Urinary bladder (tissue), 4 donors: ENCODE results near the gene ST6GALNAC2. TPM values are rescaled to one million over a fixed set of nuclear protein-coding genes. Genes with fewer than 3 reads are reported as not detected.
A peak's percentile ranks its signal among the peaks of the same experiment; 100 is the strongest.

ENCODE experiments used
- DNase-seq: peaks from one replicate; pipeline ENCODE4 v3.0.0-alpha.2; 2015; ENCODE audit errors: extremely low spot score
- H3K27ac ChIP-seq: one replicate; pipeline ENCODE4 v1.5.1; 2013; ENCODE audit warnings: low read depth, mild to moderate bottlenecking, moderate library complexity
- H3K36me3 ChIP-seq: one replicate; pipeline ENCODE4 v1.6.1; 2013; ENCODE audit warnings: mild to moderate bottlenecking, moderate library complexity; ENCODE audit not compliant: insufficient read depth
- H3K4me1 ChIP-seq: one replicate; pipeline ENCODE4 v1.6.1; 2013; ENCODE audit warnings: mild to moderate bottlenecking, moderate library complexity; ENCODE audit not compliant: insufficient read depth
- H3K4me3 ChIP-seq: one replicate; pipeline ENCODE4 v1.5.1; 2013; ENCODE audit warnings: low read depth, low read length
- WGBS: extraction: QIAGEN DNeasy Blood & Tissue Kit; methylation state at CpG from one replicate; pipeline ENCODE4 v1.1.7; 2013; 5-methylcytosine and 5-hydroxymethylcytosine counted together
- polyA plus RNA-seq: library from polyadenylated mRNA; stranded (reverse); fragments of 200-250 nt; gene quantifications from one replicate; pipeline ENCODE4 v1.2.3, GENCODE V29; 2013
- total RNA-seq: library from RNA; depleted of rRNA; stranded (reverse); fragments of >200 nt; gene quantifications from one replicate; pipeline ENCODE4 v1.2.3, GENCODE V29; 2014
- donor health status: healthy with polysubstance abuse.
- donor health status: healthy.

ST6GALNAC2 gene
- total and polyA plus RNA-seq, 2 donors = 7.6 to 10.3 TPM

DNA sequence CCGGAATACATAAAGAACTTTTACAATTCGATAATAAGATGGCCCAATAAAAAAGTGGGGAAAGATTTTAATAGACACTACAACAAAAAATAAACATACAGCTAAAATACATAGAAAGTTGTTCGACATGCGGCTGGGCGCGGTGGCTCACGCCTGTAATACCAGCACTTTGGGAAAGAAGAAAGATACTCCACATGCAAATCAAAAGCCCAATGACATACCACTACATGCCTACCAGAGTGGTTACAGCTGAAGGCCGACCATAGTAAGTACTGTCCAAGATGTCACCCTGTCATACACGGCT, 36.5 kb downstream of the ST6GALNAC2 start:
- no peak overlapping the region for H3K27ac ChIP-seq
- H3K36me3 ChIP-seq = no peaks in the 10 kb centered on the region
- no peaks in the 10 kb centered on the region for H3K4me1 ChIP-seq
- DNase-seq = no peak
- 77% methylated on average over 9 of the region's 9 CpGs for WGBS
- no peak overlapping the region for H3K4me3 ChIP-seq

DNA sequence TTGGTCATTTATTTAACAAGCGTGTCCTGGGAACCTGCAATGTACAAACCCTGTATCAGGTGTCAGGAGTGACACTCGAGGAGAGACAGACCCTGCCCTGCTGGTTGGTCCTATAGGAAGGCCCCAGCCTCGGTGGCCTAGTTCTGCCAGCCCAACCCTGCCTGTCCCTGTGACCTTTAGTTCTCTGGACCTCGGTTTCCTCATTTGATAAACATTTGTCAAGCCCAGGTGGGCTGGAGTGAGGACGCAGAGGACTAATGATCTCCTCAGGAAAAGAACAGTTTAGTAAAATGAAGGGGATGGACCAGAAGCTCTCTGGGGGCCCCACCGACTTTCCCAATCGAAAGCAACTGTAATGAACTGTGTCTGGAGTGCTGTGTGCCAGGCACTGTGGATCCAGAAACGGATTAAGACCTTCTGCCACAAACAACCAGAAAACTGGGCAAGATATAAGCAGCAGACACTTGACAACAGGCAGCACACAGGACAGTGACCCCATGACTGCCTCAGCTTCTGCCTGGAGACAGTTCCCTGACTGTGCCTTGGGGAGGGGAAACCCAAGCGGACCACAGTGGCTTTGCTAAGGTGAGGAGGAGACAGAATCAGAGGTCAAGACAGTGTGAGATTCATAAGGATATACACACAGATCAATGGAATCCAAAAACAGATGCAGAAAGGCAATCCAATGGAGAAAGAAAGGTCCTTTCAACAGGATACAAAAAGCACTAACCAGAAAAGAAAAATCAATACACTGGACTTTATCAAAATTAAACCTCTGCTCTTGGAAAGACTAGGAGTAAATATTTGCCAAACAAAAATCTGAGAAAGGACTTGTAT, 37.1 kb downstream of the ST6GALNAC2 start:
- Histone ChIP-seq H3K4me1 (no peaks in the 10 kb centered on the region), H3K36me3 (no peaks in the 10 kb centered on the region), H3K27ac (no peak overlapping the region), H3K4me3 (no peak overlapping the region)
- DNase-seq = no peak
- 68% methylated on average over 9 of the region's 9 CpGs for WGBS

DNA sequence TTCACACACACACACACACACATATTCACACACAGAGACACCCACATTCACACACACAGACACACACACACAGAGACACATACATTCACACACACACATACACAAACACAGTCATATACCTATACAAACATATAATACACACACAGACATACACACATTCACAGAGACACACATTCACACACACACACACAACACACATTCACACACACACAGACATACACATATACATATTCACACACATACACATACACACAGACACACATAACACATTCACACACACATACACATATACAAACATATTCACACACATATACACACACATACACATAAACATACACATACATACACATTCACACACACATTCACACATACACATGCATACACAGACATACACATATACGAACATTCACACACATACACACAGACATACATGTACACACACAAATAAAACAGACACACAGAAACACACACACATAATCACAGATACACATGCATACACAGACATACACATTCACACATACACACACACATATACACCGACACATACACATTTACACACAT, 37.9 kb downstream of the ST6GALNAC2 start:
- Histone ChIP-seq H3K4me3 (no peak overlapping the region), H3K27ac (no peak overlapping the region), H3K36me3 (no peaks in the 10 kb centered on the region), H3K4me1 (no peaks in the 10 kb centered on the region)
- no peak for DNase-seq
- 85% methylated on average over 2 of the region's 2 CpGs for WGBS

DNA sequence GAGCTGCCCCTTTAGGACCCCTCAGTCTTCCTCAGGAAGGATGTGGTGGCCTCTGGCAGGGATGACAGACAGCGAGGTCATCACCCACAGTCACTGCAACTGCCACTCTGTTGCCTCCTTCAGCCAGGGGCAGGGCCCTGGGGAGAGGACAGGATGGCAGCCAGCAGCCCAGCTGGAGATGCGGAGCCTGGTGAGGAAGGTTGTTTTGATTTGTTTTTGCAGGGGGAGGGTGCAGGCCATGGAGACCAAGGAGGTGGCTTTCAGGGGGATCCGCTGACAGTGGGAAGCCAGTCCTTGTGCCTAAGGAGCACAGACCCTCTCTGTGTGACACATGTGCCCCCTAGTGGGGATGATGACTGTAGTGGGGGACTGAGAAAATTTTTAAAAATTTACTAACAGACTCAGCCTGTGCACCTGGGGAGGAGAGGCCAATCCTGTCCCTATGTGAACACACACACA, 38.4 kb downstream of the ST6GALNAC2 start:
- DNase-seq = no peak

DNA sequence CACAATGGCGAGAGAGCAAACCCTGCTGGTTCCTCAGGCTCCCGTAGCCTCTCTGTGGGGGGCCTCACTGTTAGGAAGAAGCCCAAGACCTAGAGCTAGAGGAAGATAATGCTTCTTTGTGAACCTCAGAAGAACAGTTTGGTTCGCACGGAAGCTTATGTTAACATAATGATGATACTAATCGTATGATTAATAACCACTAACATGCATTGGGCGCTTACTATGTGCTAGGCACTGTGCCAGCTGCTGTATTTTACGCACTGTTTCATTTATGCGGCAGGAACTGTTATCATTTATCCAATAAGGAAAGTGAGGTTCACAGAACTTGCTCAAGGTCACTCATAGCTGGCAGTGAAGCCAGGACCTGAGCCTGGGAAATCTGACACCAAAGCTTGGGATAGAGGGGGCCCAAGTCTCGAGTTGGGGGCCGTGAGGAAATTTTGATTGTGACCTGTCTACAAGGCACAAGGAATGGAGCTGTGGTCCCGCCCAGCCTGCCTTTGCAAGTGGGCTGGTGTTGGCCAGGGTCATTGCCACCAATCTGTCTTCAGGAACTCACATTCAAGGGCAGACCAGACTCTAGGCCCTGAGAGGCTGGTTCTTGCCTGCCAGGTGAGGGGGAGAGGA, 39.0 kb downstream of the ST6GALNAC2 start:
- DNase-seq = no peak
- Histone ChIP-seq H3K4me3 (no peak overlapping the region), H3K4me1 (no peaks in the 10 kb centered on the region), H3K36me3 (no peaks in the 10 kb centered on the region), H3K27ac (no peak overlapping the region)
- WGBS = 51% methylated on average over 11 of the region's 11 CpGs

More for the DNA sequence above, 38.4 kb downstream of the ST6GALNAC2 start:
- H3K4me3 ChIP-seq = no peak overlapping the region
- H3K36me3 ChIP-seq = no peaks in the 10 kb centered on the region
- no peak overlapping the region for H3K27ac ChIP-seq
- 44% methylated on average over 3 of the region's 3 CpGs for WGBS
- no peaks in the 10 kb centered on the region for H3K4me1 ChIP-seq

DNA sequence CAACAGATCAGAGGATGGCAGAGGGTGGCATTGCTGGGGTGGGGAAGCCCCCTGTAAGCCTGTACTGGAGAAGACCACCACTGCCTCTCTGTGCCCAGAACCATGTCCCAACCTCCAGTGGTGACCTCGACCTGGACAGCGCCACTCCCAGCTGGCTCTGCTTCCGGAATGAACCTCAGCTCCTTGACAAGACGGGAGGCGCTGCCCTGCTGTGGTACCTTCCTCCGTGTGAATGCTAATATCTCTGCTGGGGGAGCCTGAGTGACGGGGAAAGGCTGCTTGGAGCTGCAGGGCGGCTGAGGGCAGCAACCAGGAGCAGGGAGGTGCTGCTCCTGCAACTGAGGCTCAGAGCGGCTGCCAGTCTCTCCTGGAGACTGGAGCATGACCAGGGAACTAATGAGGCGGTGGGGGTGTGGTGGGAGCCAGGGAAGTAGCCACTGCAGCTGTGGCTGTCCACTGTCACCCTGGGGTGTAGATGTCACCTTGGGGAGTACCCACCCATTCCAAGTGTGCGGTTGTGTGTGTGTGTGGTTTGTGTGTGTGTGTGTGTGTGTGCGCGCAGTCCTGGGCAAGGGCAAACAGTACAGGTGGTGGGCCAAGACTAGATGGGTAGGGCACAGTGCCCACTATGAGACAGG, 39.6 kb downstream of the ST6GALNAC2 start:
- no peaks in the 10 kb centered on the region for H3K4me1 ChIP-seq
- no peak overlapping the region for H3K27ac ChIP-seq
- H3K36me3 ChIP-seq = no peaks in the 10 kb centered on the region
- DNase-seq = no peak
- no peak overlapping the region for H3K4me3 ChIP-seq
- 76% methylated on average over 13 of the region's 13 CpGs for WGBS

DNA sequence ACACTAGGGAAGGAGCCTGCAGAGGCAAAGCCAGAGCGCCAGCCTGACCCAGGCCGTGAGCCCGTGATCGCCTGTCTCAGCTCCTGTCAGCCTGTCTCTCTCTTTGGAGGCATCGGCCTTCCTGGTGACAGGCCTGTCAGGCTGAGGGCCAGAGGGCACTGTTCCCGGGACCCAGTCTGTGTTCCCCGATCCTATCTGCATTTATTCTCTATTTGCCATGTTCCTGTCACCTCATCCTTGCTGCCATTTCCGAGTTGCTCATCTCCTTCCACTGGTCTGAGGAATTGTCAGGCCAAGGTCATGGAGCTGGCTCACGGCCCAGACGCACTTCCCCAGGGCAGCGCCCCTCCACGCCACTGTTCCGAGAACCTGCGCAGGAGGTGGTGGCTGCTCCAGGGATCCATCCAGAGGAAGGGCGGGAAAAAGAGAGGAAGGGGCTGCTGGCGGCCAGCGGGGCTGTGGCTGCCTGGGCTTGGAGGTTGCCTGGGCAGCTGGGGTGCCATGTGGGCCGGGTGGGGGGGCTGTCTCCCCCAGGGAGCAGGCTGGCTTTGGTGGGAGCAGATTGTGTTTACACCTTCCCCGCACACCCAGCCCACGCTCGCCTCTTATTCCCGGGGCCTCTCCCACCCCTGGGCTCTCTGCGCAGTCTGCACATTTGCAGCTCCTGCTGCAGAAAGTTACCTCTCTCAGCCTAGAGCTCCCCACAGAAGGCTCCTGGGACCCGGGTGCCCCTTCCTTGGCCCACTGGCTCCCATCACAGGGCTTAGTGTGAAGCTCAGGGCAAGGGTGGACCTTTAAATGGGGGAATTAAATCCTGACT, 40.9 kb downstream of the ST6GALNAC2 start:
- WGBS = 47% methylated on average over 24 of the region's 24 CpGs
- Histone ChIP-seq H3K4me1 (no peaks in the 10 kb centered on the region), H3K4me3 (no peak overlapping the region), H3K27ac (peak overlapping the region; percentile 50), H3K36me3 (no peaks in the 10 kb centered on the region)
- DNase-seq = no peak

DNA sequence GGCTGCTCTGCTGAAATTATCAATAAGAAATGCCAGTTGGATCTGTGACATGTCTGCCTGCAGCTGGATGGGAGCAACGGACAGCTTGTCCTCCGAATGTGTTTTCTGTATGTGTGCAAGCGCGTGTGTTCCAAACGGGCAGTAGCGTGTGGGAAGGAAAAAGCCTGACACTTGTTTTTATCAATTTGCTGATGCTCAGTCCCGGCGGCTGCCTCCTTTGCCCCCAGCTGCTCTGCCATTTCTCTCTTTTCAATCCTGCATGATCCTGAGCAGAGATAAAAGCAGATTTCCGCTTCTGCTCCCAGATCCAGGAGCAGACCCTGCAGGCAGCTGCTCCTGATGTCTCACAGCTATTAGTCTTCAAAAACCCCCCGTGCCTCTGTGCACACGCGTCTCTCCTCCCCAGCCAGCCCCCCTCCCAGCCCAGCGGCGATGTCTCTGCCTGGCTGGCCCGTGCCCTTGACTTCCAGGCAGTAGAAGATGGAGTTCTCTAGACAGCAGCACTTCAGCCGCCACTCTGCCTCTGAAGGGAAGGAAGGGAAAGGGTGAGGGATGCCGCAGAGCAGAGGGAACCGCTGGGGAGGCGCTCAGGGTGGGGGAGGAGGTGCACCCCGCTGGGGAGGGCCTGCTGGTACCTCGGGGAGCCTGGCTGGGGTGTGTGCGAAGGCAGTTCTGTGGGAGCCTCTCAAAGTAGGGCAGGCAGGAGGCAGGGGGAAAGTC, 41.7 kb downstream of the ST6GALNAC2 start:
- no peaks in the 10 kb centered on the region for H3K4me1 ChIP-seq
- 33% methylated on average over 22 of the region's 22 CpGs for WGBS
- no peak overlapping the region for H3K4me3 ChIP-seq
- H3K27ac ChIP-seq = no peak overlapping the region
- no peak for DNase-seq
- H3K36me3 ChIP-seq = no peaks in the 10 kb centered on the region

DNA sequence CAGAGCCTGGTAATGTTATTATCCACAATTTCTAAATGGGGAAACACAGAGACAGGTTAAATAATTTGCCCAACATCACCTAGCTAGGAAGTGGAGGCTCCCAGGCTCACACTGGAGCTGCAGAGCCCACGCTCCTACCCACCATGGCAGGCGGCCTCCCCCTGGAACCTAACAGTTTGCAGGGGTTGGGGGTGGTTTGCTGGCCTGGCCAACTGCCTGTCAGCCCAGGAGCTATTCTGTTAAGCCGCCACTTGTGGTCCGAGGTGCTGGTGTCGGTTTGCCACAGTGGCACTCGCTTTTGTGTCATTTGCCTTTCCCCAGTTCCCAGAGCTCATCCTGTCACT, 42.2 kb downstream of the ST6GALNAC2 start:
- no peaks in the 10 kb centered on the region for H3K4me1 ChIP-seq
- no peak overlapping the region for H3K4me3 ChIP-seq
- H3K36me3 ChIP-seq = no peaks in the 10 kb centered on the region
- no peak for DNase-seq
- H3K27ac ChIP-seq = no peak overlapping the region
- 74% methylated on average over 6 of the region's 6 CpGs for WGBS

DNA sequence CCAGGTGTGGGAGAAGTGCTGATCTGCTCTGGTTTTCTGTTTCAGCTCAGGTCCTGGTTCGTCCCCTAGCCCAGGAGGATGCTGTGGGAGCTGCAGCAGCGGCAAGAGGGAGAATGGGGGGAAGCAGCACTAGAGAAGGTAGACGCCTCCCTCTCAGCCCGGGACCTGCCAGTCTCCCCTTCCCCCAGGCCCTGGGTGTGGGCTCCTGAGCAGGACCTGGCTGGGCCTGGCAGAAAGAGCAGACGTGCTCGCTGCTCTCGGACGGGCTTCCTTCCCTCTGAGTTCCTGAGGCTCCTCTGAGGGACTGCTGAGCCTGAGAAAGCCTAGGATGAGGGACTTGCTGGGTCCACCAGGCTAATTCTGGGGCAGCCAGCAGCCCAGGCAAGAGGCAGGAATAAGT, 42.7 kb downstream of the ST6GALNAC2 start:
- Histone ChIP-seq H3K27ac (no peak overlapping the region), H3K4me3 (no peak overlapping the region), H3K36me3 (no peaks in the 10 kb centered on the region), H3K4me1 (no peaks in the 10 kb centered on the region)
- 76% methylated on average over 8 of the region's 8 CpGs for WGBS
- DNase-seq = no peak

DNA sequence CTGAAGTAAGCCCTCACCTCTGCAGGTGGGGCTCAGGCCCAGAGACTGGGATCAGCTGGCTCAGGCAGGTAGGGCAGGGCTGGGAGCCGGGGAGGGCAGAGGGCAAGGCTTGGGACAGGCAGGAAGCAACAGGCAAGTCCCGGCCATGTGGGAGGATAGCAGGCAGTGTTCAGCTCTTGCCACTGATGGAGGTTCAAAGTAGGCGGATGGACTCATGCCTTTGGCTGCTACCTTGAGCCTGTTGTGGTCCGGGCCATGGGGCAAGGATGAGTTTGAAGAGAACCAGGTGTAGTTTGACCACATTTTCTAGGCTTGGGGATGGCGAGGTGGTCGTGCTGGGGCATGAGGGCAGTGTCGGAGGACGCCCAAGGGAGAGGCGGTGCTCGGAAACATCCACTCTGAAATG, 43.1 kb downstream of the ST6GALNAC2 start:
- WGBS = 84% methylated on average over 10 of the region's 10 CpGs
- no peaks in the 10 kb centered on the region for H3K36me3 ChIP-seq
- no peaks in the 10 kb centered on the region for H3K4me1 ChIP-seq
- DNase-seq = no peak
- H3K4me3 ChIP-seq = no peak overlapping the region
- H3K27ac ChIP-seq = no peak overlapping the region

DNA sequence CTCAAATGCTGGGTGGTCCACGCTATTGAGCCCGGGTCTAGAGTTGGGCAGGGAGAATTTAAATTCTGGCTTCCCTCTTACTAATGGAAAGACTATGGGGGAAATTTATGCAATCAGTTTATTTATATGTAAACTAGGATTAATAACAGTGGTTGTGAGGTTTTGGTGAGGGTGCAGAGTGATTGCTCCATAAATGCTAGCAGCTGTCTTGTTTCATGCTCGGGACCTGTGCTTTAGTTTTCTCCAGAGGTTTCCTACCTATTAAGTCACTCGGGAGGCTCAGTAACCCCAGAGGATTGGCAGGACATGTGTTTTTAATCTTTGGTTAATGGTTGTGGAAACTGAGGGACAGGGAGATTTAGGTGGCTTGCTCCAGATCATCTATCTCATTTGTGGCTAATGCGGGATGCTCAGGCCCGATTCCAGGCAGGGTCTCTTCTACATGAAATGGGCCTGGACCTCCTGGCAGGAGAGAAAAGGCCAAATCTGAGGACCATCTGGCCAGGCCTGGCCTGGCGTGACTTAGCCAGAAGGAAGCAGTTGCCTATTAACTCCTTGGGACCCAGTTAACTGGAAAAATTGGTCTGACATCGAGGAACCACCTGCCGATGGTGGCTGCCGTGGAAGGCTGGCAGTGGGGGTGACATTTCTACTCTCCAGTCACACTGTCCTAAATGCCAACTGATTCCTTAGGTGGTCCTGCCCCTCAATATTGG, 43.8 kb downstream of the ST6GALNAC2 start:
- Histone ChIP-seq H3K4me1 (no peaks in the 10 kb centered on the region), H3K27ac (no peak overlapping the region), H3K4me3 (no peak overlapping the region), H3K36me3 (no peaks in the 10 kb centered on the region)
- 78% methylated on average over 10 of the region's 10 CpGs for WGBS
- DNase-seq = no peak
